Suprapubic skin (tissue), 4 donors: ENCODE measurements around the gene PCYT1A. TPM values are rescaled to one million over a fixed set of nuclear protein-coding genes. Genes with fewer than 3 reads are reported as not detected.

Experiments used
- DNase-seq, 2 donors: peaks; one replicate each; pipeline ENCODE4 v3.0.0-alpha.2; 2019; ENCODE audit warnings: low spot score in 2 of 2
- H3K27ac ChIP-seq: fragments of 200-600 bp; sonication (generic); one replicate; pipeline ENCODE4 v1.5.1; 2019
- H3K27me3 ChIP-seq: fragments of 200-600 bp; sonication (generic); one replicate; pipeline ENCODE4 v1.5.1; 2019
- H3K36me3 ChIP-seq: fragments of 200-600 bp; sonication (generic); one replicate; pipeline ENCODE4 v1.5.1; 2019
- H3K4me1 ChIP-seq: fragments of 200-600 bp; sonication (generic); one replicate; pipeline ENCODE4 v1.5.1; 2019
- H3K4me3 ChIP-seq: fragments of 200-600 bp; sonication (generic); one replicate; pipeline ENCODE4 v1.5.1; 2019; ENCODE audit warnings: mild to moderate bottlenecking
- H3K9me3 ChIP-seq: fragments of 200-600 bp; sonication (generic); one replicate; pipeline ENCODE4 v1.5.1; 2019
- CTCF ChIP-seq, 2 donors: fragments of 200-600 bp in 1 of 2; fragments of 450-650 bp in 1 of 2; sonication (generic) in 1 of 2; IDR thresholded peaks; one replicate each; pipeline ENCODE4 v1.5.1; 2016 to 2019; ENCODE audit warnings: antibody characterized with exemption in 2 of 2, mild to moderate bottlenecking in 1 of 2, moderate library complexity in 1 of 2
- EP300 ChIP-seq: sonication (generic); formaldehyde crosslinking; IDR thresholded peaks from one replicate; pipeline ENCODE4 v1.6.1; 2017; ENCODE audit warnings: antibody characterized with exemption
- POLR2A ChIP-seq, 2 donors: fragments of 450-650 bp; IDR thresholded peaks; one replicate each; pipeline ENCODE4 v1.6.1; 2017; ENCODE audit warnings: antibody characterized with exemption in 2 of 2, mild to moderate bottlenecking in 2 of 2, moderate library complexity in 2 of 2
- POLR2AphosphoS5 ChIP-seq, 3 donors: sonication (generic); formaldehyde crosslinking; IDR thresholded peaks; one replicate each; pipeline ENCODE4 v1.6.1; 2017; ENCODE audit warnings: antibody characterized with exemption in 3 of 3
- WGBS: methylation state at CpG from one replicate; pipeline ENCODE4 v1.1.5; 2018; 5-methylcytosine and 5-hydroxymethylcytosine counted together
- total RNA-seq, 4 donors: library from RNA; depleted of rRNA; stranded (reverse); fragments of >200 nt; gene quantifications; one replicate each; pipeline ENCODE4 v1.1.0, GENCODE V29; 2016

PCYT1A gene
- total RNA-seq, 4 donors from 2014 or later = 98.2 to 189 (median 141) TPM

GRCh38 chr3:196220991-196221390 is 66.5 kb downstream of the PCYT1A start:
- Histone ChIP-seq H3K9me3 (no peaks in the 10 kb centered on the region), H3K4me3 (no peak overlapping the region), H3K4me1 (peaks cover 23% of the 10 kb centered on the region), H3K27me3 (no peaks in the 10 kb centered on the region), H3K27ac (no peak overlapping the region), H3K36me3 (no peaks in the 10 kb centered on the region)
- TF ChIP-seq POLR2AphosphoS5 (IDR thresholded peaks at IDR 0.05) (no peak), POLR2A (IDR thresholded peaks at IDR 0.05) (no peak), CTCF (IDR thresholded peaks at IDR 0.05) (no peak)
- no peak for DNase-seq
- 94% methylated on average over 7 of the region's 7 CpGs for WGBS

GRCh38 chr3:196220587-196220986 is 66.9 kb downstream of the PCYT1A start:
- WGBS = 57% methylated on average over 10 of the region's 10 CpGs
- H3K36me3 ChIP-seq = no peaks in the 10 kb centered on the region
- H3K9me3 ChIP-seq = no peaks in the 10 kb centered on the region
- no peak for DNase-seq
- no peak for TF ChIP-seq CTCF (IDR thresholded peaks at IDR 0.05)
- no peak for TF ChIP-seq POLR2AphosphoS5 (IDR thresholded peaks at IDR 0.05)
- TF ChIP-seq EP300 = no peak
- no peak for TF ChIP-seq POLR2A (IDR thresholded peaks at IDR 0.05)
- H3K4me1 ChIP-seq = peaks cover 24% of the 10 kb centered on the region
- H3K27ac ChIP-seq = no peak overlapping the region
- H3K4me3 ChIP-seq = no peak overlapping the region
- no peaks in the 10 kb centered on the region for H3K27me3 ChIP-seq

DNA sequence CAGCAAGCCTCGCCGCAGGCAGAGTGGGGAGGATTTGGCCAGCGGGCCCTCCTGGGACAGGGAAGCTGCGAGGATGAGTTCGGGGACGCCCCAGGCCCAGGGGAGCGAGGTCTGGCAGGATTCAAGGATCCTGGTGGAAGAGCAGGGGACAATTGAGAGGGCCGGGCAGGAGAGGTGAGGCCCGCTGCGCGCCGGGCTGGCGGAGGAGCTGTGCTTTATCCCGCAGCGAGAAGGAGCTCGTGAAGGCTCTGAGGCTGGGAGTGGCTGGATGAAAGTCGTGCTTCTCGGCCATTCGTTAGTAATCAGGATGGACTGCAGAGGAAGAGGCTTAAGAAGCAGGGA is 67.6 kb downstream of the PCYT1A start:
- H3K9me3 ChIP-seq = no peaks in the 10 kb centered on the region
- no peak for DNase-seq

GRCh38 chr3:196219194-196219969 is 68.1 kb downstream of the PCYT1A start:
- Histone ChIP-seq H3K27ac (peak overlapping the region; percentile 37), H3K4me3 (peak overlapping the region; percentile 31), H3K4me1 (peaks cover 24% of the 10 kb centered on the region), H3K36me3 (no peaks in the 10 kb centered on the region), H3K27me3 (no peaks in the 10 kb centered on the region), H3K9me3 (no peaks in the 10 kb centered on the region)
- peak in 1 of 2 donors; percentile 81 for DNase-seq
- TF ChIP-seq CTCF (IDR thresholded peaks at IDR 0.05) (no peak), POLR2A (IDR thresholded peaks at IDR 0.05) (no peak), EP300 (no peak), POLR2AphosphoS5 (IDR thresholded peaks at IDR 0.05) (no peak)
- WGBS = 9% methylated on average over 16 of the region's 19 CpGs

More for the DNA sequence above, 67.6 kb downstream of the PCYT1A start:
- H3K27ac ChIP-seq = no peak overlapping the region
- 78% methylated on average over 19 of the region's 19 CpGs for WGBS
- no peaks in the 10 kb centered on the region for H3K27me3 ChIP-seq
- H3K4me3 ChIP-seq = no peak overlapping the region
- H3K36me3 ChIP-seq = no peaks in the 10 kb centered on the region
- H3K4me1 ChIP-seq = peaks cover 24% of the 10 kb centered on the region
- no peak for TF ChIP-seq POLR2A (IDR thresholded peaks at IDR 0.05)
- TF ChIP-seq CTCF (IDR thresholded peaks at IDR 0.05) = no peak
- no peak for TF ChIP-seq EP300
- TF ChIP-seq POLR2AphosphoS5 (IDR thresholded peaks at IDR 0.05) = no peak

GRCh38 chr3:196218155-196218712 is 69.3 kb downstream of the PCYT1A start:
- DNase-seq = no peak
- no peaks in the 10 kb centered on the region for H3K27me3 ChIP-seq
- no peak overlapping the region for H3K27ac ChIP-seq
- no peak for TF ChIP-seq CTCF (IDR thresholded peaks at IDR 0.05)
- H3K36me3 ChIP-seq = no peaks in the 10 kb centered on the region
- no peak overlapping the region for H3K4me3 ChIP-seq
- H3K9me3 ChIP-seq = no peaks in the 10 kb centered on the region
- WGBS = 88% methylated on average over 11 of the region's 13 CpGs
- peaks cover 24% of the 10 kb centered on the region for H3K4me1 ChIP-seq
